Measurements from ENCODE around the gene MIPOL1.
A peak's percentile ranks its signal among the peaks of the same experiment; 100 is the strongest.

The MIPOL1 gene

GRCh38 chr14:37588956-37589714 is 391.4 kb downstream of the MIPOL1 start:
- 2% methylated on average over 15 of the region's 16 CpGs for WGBS
- Histone ChIP-seq H3K4me1 (ENCODE audit: insufficient read depth, low read length) (peaks cover 41% of the 10 kb centered on the region), H3K9me3 (ENCODE audit: insufficient read depth, low read depth, low read length) (no peaks in the 10 kb centered on the region), H3K36me3 (ENCODE audit: insufficient read depth, low read length) (no peaks in the 10 kb centered on the region), H3K4me3 (ENCODE audit: low read length) (peak overlapping the region; percentile 52), H3K27ac (ENCODE audit: low read depth, low read length) (no peak overlapping the region; the same call in 1 of the 2 replicates), H3K27me3 (ENCODE audit: insufficient read depth, low read length) (peaks cover 100% of the 10 kb centered on the region), H3K9ac (ENCODE audit: low read depth, low read length) (no peak overlapping the region)

GRCh38 chr14:37589715-37590427 is 392.1 kb downstream of the MIPOL1 start:
- H3K27ac ChIP-seq (ENCODE audit: low read depth, low read length) = no peak overlapping the region
- no peak overlapping the region for H3K4me3 ChIP-seq (ENCODE audit: low read length)

GRCh38 chr14:37590428-37591139 is 392.8 kb downstream of the MIPOL1 start:
- Histone ChIP-seq H3K4me1 (ENCODE audit: insufficient read depth, low read length) (peaks cover 30% of the 10 kb centered on the region), H3K9me3 (ENCODE audit: insufficient read depth, low read depth, low read length) (no peaks in the 10 kb centered on the region), H3K4me3 (ENCODE audit: low read length) (no peak overlapping the region), H3K27me3 (ENCODE audit: insufficient read depth, low read length) (peaks cover 99% of the 10 kb centered on the region), H3K9ac (ENCODE audit: low read depth, low read length) (no peak overlapping the region), H3K27ac (ENCODE audit: low read depth, low read length) (no peak overlapping the region), H3K36me3 (ENCODE audit: insufficient read depth, low read length) (no peaks in the 10 kb centered on the region)
- no CpG with 5 or more reads among the region's 4 CpGs for WGBS

More at GRCh38 chr14:37589715-37590427, 392.1 kb downstream of the MIPOL1 start:
- Histone ChIP-seq H3K9ac (ENCODE audit: low read depth, low read length) (no peak overlapping the region), H3K27me3 (ENCODE audit: insufficient read depth, low read length) (peaks cover 100% of the 10 kb centered on the region), H3K36me3 (ENCODE audit: insufficient read depth, low read length) (no peaks in the 10 kb centered on the region), H3K9me3 (ENCODE audit: insufficient read depth, low read depth, low read length) (no peaks in the 10 kb centered on the region), H3K4me1 (ENCODE audit: insufficient read depth, low read length) (peaks cover 36% of the 10 kb centered on the region)
- 22% methylated on average over 3 of the region's 6 CpGs for WGBS

- Histone ChIP-seq H3K4me1 (ENCODE audit: insufficient read depth, low read length) (peaks cover 24% of the 10 kb centered on the region), H3K9me3 (ENCODE audit: insufficient read depth, low read depth, low read length) (no peaks in the 10 kb centered on the region), H3K4me3 (ENCODE audit: low read length) (peak overlapping the region; percentile 33; the same call in 1 of the 2 replicates), H3K27me3 (ENCODE audit: insufficient read depth, low read length) (peaks cover 99% of the 10 kb centered on the region), H3K36me3 (ENCODE audit: insufficient read depth, low read length) (no peaks in the 10 kb centered on the region), H3K9ac (ENCODE audit: low read depth, low read length) (no peak overlapping the region), H3K27ac (ENCODE audit: low read depth, low read length) (no peak overlapping the region)
- 2% methylated on average over 45 of the region's 45 CpGs for WGBS
Measured at GRCh38 chr14:37591311-37591940, 393.7 kb downstream of the MIPOL1 start.

GRCh38 chr14:37591941-37592481 is 394.3 kb downstream of the MIPOL1 start:
- no peak overlapping the region for H3K9ac ChIP-seq (ENCODE audit: low read depth, low read length)
- H3K27me3 ChIP-seq (ENCODE audit: insufficient read depth, low read length) = peaks cover 99% of the 10 kb centered on the region
- H3K4me1 ChIP-seq (ENCODE audit: insufficient read depth, low read length) = peaks cover 19% of the 10 kb centered on the region; the same call in 1 of the 2 replicates
- no peaks in the 10 kb centered on the region for H3K36me3 ChIP-seq (ENCODE audit: insufficient read depth, low read length)
- 2% methylated on average over 58 of the region's 58 CpGs for WGBS
- H3K27ac ChIP-seq (ENCODE audit: low read depth, low read length) = no peak overlapping the region
- peak overlapping the region; percentile 33 for H3K4me3 ChIP-seq (ENCODE audit: low read length)
- no peaks in the 10 kb centered on the region for H3K9me3 ChIP-seq (ENCODE audit: insufficient read depth, low read depth, low read length)

- peak overlapping the region; percentile 33 for H3K4me3 ChIP-seq (ENCODE audit: low read length)
- H3K36me3 ChIP-seq (ENCODE audit: insufficient read depth, low read length) = no peaks in the 10 kb centered on the region
- H3K9me3 ChIP-seq (ENCODE audit: insufficient read depth, low read depth, low read length) = no peaks in the 10 kb centered on the region
- no peak overlapping the region for H3K27ac ChIP-seq (ENCODE audit: low read depth, low read length)
- H3K9ac ChIP-seq (ENCODE audit: low read depth, low read length) = no peak overlapping the region
- WGBS = 5% methylated on average over 42 of the region's 42 CpGs
- peaks cover 14% of the 10 kb centered on the region; the same call in 1 of the 2 replicates for H3K4me1 ChIP-seq (ENCODE audit: insufficient read depth, low read length)
- peaks cover 99% of the 10 kb centered on the region for H3K27me3 ChIP-seq (ENCODE audit: insufficient read depth, low read length)
Measured at GRCh38 chr14:37592482-37593408, 395.0 kb downstream of the MIPOL1 start.

- Histone ChIP-seq H3K9me3 (ENCODE audit: insufficient read depth, low read depth, low read length) (no peaks in the 10 kb centered on the region), H3K27me3 (ENCODE audit: insufficient read depth, low read length) (peaks cover 99% of the 10 kb centered on the region), H3K4me3 (ENCODE audit: low read length) (no peak overlapping the region), H3K9ac (ENCODE audit: low read depth, low read length) (no peak overlapping the region), H3K36me3 (ENCODE audit: insufficient read depth, low read length) (no peaks in the 10 kb centered on the region), H3K27ac (ENCODE audit: low read depth, low read length) (no peak overlapping the region), H3K4me1 (ENCODE audit: insufficient read depth, low read length) (peaks cover 17% of the 10 kb centered on the region; the same call in 1 of the 2 replicates)
- WGBS = 28% methylated on average over 7 of the region's 14 CpGs
Measured at GRCh38 chr14:37593511-37594237, 395.9 kb downstream of the MIPOL1 start.

- WGBS = under 1% methylated on average over 56 of the region's 56 CpGs
- H3K4me1 ChIP-seq (ENCODE audit: insufficient read depth, low read length) = peaks cover 13% of the 10 kb centered on the region; the same call in 1 of the 2 replicates
- H3K9ac ChIP-seq (ENCODE audit: low read depth, low read length) = no peak overlapping the region
- peak overlapping the region; percentile 38 for H3K4me3 ChIP-seq (ENCODE audit: low read length)
- H3K36me3 ChIP-seq (ENCODE audit: insufficient read depth, low read length) = no peaks in the 10 kb centered on the region
- H3K9me3 ChIP-seq (ENCODE audit: insufficient read depth, low read depth, low read length) = no peaks in the 10 kb centered on the region
- H3K27ac ChIP-seq (ENCODE audit: low read depth, low read length) = no peak overlapping the region
- H3K27me3 ChIP-seq (ENCODE audit: insufficient read depth, low read length) = peaks cover 99% of the 10 kb centered on the region
Measured at GRCh38 chr14:37594238-37594970, 396.7 kb downstream of the MIPOL1 start.

All from HUES64 (cell line).